Measurements from ENCODE around the gene DENND10. TPM values are rescaled to one million over a fixed set of nuclear protein-coding genes. Genes with fewer than 3 reads are reported as not detected.
"Not testable (repeated sequence)": the region's sequence is repeated elsewhere in the genome, so short reads cannot be mapped to it uniquely, and the experiment has no call there.

DENND10 gene
- total RNA-seq, 2 experiments from 2014 or later, result 40.4 to 45.6 TPM

DNA sequence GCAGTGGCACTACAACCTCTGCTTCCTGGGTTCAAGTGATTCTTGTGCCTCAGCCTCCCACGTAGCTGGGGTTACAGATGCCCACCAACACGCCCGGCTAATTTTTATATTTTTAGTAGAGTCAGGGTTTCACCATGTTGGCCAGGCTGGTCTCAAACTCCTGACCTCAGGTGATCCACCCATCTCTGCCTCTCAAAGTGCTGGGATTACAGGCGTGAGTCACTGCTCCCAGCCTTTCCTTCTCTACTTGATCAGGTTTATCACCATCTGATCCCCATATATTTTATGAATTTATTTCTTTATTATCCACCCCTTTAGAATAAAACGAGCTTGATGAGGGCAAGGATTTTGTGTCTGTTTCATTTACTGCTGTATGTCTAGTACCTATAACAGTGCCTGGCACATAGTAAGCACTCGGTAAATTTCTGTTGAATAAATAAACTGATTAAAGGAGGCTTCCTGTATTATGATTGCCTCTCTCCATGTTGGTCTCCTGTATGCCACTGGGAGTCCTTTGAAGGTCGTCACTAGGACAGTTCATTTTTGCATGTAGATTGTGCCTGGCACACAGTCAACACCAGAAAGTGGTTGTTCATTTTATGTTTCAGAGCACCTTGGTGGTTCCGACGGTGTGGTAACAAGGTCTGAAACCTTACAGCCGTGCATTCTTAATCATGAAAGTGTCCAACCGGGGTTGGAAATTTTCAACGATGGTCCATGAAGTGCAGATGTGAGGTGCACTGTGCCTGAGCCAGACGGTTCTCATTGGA, 13.7 kb upstream of the DENND10 start:
- Histone ChIP-seq H3K27ac (ENCODE audit: low read depth in 1 of 2, low read length in 2 of 2) (peak overlapping the region; percentile 32 to 70), H3K9me3 (ENCODE audit: control insufficient read depth in 1 of 2, insufficient read depth in 1 of 2, low read length in 2 of 2) (no peaks in the 10 kb centered on the region), H3K27me3 (ENCODE audit: control insufficient read depth in 1 of 2, insufficient read depth in 2 of 2, low read length in 2 of 2) (no peaks in the 10 kb centered on the region), H3K4me3 (ENCODE audit: low read length) (no peak overlapping the region), H3K36me3 (ENCODE audit: insufficient read depth, low read length) (no peaks in the 10 kb centered on the region), H3K4me1 (ENCODE audit: insufficient read depth, low read length) (peaks cover 32% of the 10 kb centered on the region)
- peak overlapping the region; percentile 67 for H3K4me3 Mint-ChIP-seq
- H3K27me3 Mint-ChIP-seq, result no peaks in the 10 kb centered on the region
- H3K9me3 Mint-ChIP-seq, result peaks cover 2% of the 10 kb centered on the region
- no peak for TF ChIP-seq CTCF (IDR thresholded peaks at IDR 0.05)
- intact Hi-C loops (cut with DNase I, micrococcal nuclease), result loop anchor here in 1 of 2 experiments (5.0 kb wide), 1 partner anchor 42 kb away; no protein-coding TSS in a partner anchor
- peak overlapping the region; percentile 98 for H3K27ac Mint-ChIP-seq
- peak in 10 of 14 experiments; percentile 24 to 75 (median 47) for DNase-seq
- peak; percentile 44 for ATAC-seq (ENCODE audit: poor library complexity)
- POLR2A ChIA-PET, result interaction anchor here (1.2 to 5.4 kb wide), 7 partner anchors 7 to 117 kb away, joined by 4 to 58 read pairs (median 6); partner anchors contain the start of genes DENND10, EIF3A and GRK5
- CTCF ChIA-PET, result interaction anchor here (1.9 kb wide), 1 partner anchor 117 kb away, joined by 5 read pairs; the partner anchor contains the start of gene GRK5
- peaks cover 39% of the 10 kb centered on the region for H3K4me1 Mint-ChIP-seq (ENCODE audit: low read depth)
- no peaks in the 10 kb centered on the region for H3K36me3 Mint-ChIP-seq (ENCODE audit: low read depth)

DNA sequence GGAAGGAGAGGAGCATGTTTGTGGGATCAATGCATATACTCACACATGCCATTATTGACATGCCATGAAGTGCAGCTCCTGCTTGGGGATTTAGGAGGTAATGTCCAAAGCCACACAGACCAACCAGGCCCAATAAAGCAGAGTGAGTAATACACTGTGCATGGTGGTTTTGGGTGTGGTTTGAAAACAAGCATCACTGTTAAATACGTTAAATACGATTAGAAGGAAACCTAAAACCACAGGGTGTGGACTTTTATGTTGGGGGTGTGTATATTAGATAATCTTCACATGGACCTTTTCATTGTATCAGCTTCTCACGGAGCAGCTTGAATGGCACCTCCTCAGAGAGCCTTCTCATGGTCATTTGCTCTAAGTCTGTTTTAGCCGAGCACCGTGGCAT, 12.9 kb upstream of the DENND10 start:
- intact Hi-C loops (cut with DNase I, micrococcal nuclease), result loop anchor here in 1 of 2 experiments (5.0 kb wide), 1 partner anchor 41 kb away; no protein-coding TSS in a partner anchor

GRCh38 chr10:119095640-119096039, 8.3 kb upstream of the DENND10 start:
- Histone ChIP-seq H3K27ac (ENCODE audit: low read depth in 1 of 2, low read length in 2 of 2) (no peak overlapping the region), H3K4me3 (ENCODE audit: low read length) (no peak overlapping the region), H3K36me3 (ENCODE audit: insufficient read depth, low read length) (no peaks in the 10 kb centered on the region), H3K27me3 (ENCODE audit: control insufficient read depth in 1 of 2, insufficient read depth in 2 of 2, low read length in 2 of 2) (no peaks in the 10 kb centered on the region), H3K4me1 (ENCODE audit: insufficient read depth, low read length) (peaks cover 43% of the 10 kb centered on the region), H3K9me3 (ENCODE audit: control insufficient read depth in 1 of 2, insufficient read depth in 1 of 2, low read length in 2 of 2) (no peaks in the 10 kb centered on the region)
- intact Hi-C loops (cut with DNase I, micrococcal nuclease), result no loop called here
- Mint-ChIP-seq H3K27me3 (no peaks in the 10 kb centered on the region), H3K27ac (peak overlapping the region; percentile 81), H3K9me3 (no peaks in the 10 kb centered on the region), H3K36me3 (ENCODE audit: low read depth) (no peaks in the 10 kb centered on the region), H3K4me1 (ENCODE audit: low read depth) (peaks cover 23% of the 10 kb centered on the region), H3K4me3 (no peak overlapping the region)
- CTCF ChIA-PET, result no interaction called here
- peak; percentile 5 for ATAC-seq (ENCODE audit: poor library complexity)
- peak in 4 of 14 experiments; percentile 17 to 63 (median 40) for DNase-seq
- TF ChIP-seq CTCF (IDR thresholded peaks at IDR 0.05), result no peak
- POLR2A ChIA-PET, result interaction anchor here (0.5 to 2.6 kb wide), 2 partner anchors 16 to 409 kb away, joined by 3 to 9 read pairs; partner anchors contain the start of gene EIF3A

More for the DNA sequence above, 12.9 kb upstream of the DENND10 start:
- TF ChIP-seq CTCF (IDR thresholded peaks at IDR 0.05), result no peak
- ATAC-seq (ENCODE audit: poor library complexity) (peak; percentile 88), DNase-seq (peak in 13 of 14 experiments; percentile 14 to 94 (median 43))
- Mint-ChIP-seq H3K27ac (peak overlapping the region; percentile 98), H3K4me1 (ENCODE audit: low read depth) (peaks cover 42% of the 10 kb centered on the region), H3K4me3 (peak overlapping the region; percentile 67), H3K9me3 (peaks cover 2% of the 10 kb centered on the region), H3K27me3 (no peaks in the 10 kb centered on the region), H3K36me3 (ENCODE audit: low read depth) (no peaks in the 10 kb centered on the region)
- POLR2A ChIA-PET, result interaction anchor here (0.6 to 5.4 kb wide), 10 partner anchors 8 to 121 kb away, joined by 4 to 58 read pairs (median 5); partner anchors contain the start of genes DENND10, EIF3A and GRK5
- H3K4me1 ChIP-seq (ENCODE audit: insufficient read depth, low read length), result peaks cover 40% of the 10 kb centered on the region
- no peaks in the 10 kb centered on the region for H3K27me3 ChIP-seq (ENCODE audit: control insufficient read depth in 1 of 2, insufficient read depth in 2 of 2, low read length in 2 of 2)
- H3K27ac ChIP-seq (ENCODE audit: low read depth in 1 of 2, low read length in 2 of 2), result peak overlapping the region; percentile 56 to 71
- H3K36me3 ChIP-seq (ENCODE audit: insufficient read depth, low read length), result no peaks in the 10 kb centered on the region
- H3K9me3 ChIP-seq (ENCODE audit: control insufficient read depth in 1 of 2, insufficient read depth in 1 of 2, low read length in 2 of 2), result no peaks in the 10 kb centered on the region
- no peak overlapping the region for H3K4me3 ChIP-seq (ENCODE audit: low read length)
- CTCF ChIA-PET, result interaction anchor here (1.9 kb wide), 1 partner anchor 116 kb away, joined by 5 read pairs; the partner anchor contains the start of gene GRK5

- peaks cover 15% of the 10 kb centered on the region for H3K4me1 Mint-ChIP-seq (ENCODE audit: low read depth)
- H3K9me3 Mint-ChIP-seq; H3K9me3 ChIP-seq (ENCODE audit: control insufficient read depth in 1 of 2, insufficient read depth in 1 of 2, low read length in 2 of 2); H3K4me3 ChIP-seq (ENCODE audit: low read length); CTCF ChIA-PET; H3K27ac Mint-ChIP-seq; H3K27me3 ChIP-seq (ENCODE audit: control insufficient read depth in 1 of 2, insufficient read depth in 2 of 2, low read length in 2 of 2); intact Hi-C loops (cut with DNase I, micrococcal nuclease); ATAC-seq (ENCODE audit: poor library complexity); DNase-seq; H3K27ac ChIP-seq (ENCODE audit: low read depth in 1 of 2, low read length in 2 of 2); H3K36me3 ChIP-seq (ENCODE audit: insufficient read depth, low read length); H3K4me3 Mint-ChIP-seq; H3K27me3 Mint-ChIP-seq; H3K36me3 Mint-ChIP-seq (ENCODE audit: low read depth): not testable (repeated sequence)
- H3K4me1 ChIP-seq (ENCODE audit: insufficient read depth, low read length), result peaks cover 31% of the 10 kb centered on the region
- POLR2A ChIA-PET, result interaction anchor here (2.6 kb wide), 1 partner anchor 17 kb away, joined by 9 read pairs; the partner anchor contains the start of gene EIF3A
Measured at GRCh38 chr10:119096641-119097415, 7.1 kb upstream of the DENND10 start.
